HEK293 (cell line): ENCODE measurements around the gene CBX8.

Experiments used
- EGR2 ChIP-seq: fragments of 450-650 bp; formaldehyde crosslinking; IDR thresholded peaks from 2 replicates; pipeline ENCODE4 v1.5.1; 2016; ENCODE audit warnings: low read depth, missing biosample characterization, missing genetic modification characterization
- GFI1B ChIP-seq: fragments of 450-650 bp; formaldehyde crosslinking; IDR thresholded peaks from 2 replicates; pipeline ENCODE4 v1.5.1; 2016; ENCODE audit warnings: missing biosample characterization, missing genetic modification characterization
- GLI2 ChIP-seq: fragments of 450-650 bp; formaldehyde crosslinking; IDR thresholded peaks from 2 replicates; pipeline ENCODE4; 2017; ENCODE audit warnings: missing biosample characterization, missing genetic modification characterization, low read depth, borderline replicate concordance
- GLIS1 ChIP-seq: fragments of 450-650 bp; formaldehyde crosslinking; IDR thresholded peaks from 2 replicates; pipeline ENCODE4 v1.5.1; 2016; ENCODE audit warnings: missing biosample characterization, missing genetic modification characterization
- HOXA7 ChIP-seq: sonication (generic); formaldehyde crosslinking; IDR thresholded peaks from 2 replicates; pipeline ENCODE4 v1.8.1; 2022; ENCODE audit warnings: missing genetic modification reagents, borderline replicate concordance
- HOXC10 ChIP-seq: sonication (generic); formaldehyde crosslinking; IDR thresholded peaks from 2 replicates; pipeline ENCODE4 v1.8.1; 2023; ENCODE audit warnings: mild to moderate bottlenecking, missing genetic modification reagents
- MEIS1 ChIP-seq: sonication (generic); formaldehyde crosslinking; IDR thresholded peaks from 2 replicates; pipeline ENCODE4 v1.8.1; 2022; ENCODE audit warnings: missing genetic modification reagents, mild to moderate bottlenecking, borderline replicate concordance
- REST ChIP-seq: fragments of 450-650 bp; formaldehyde crosslinking; IDR thresholded peaks from 2 replicates; pipeline ENCODE4 v1.5.1; 2016; ENCODE audit warnings: missing biosample characterization, missing genetic modification characterization
- SCRT1 ChIP-seq: fragments of 450-650 bp; formaldehyde crosslinking; IDR thresholded peaks from 2 replicates; pipeline ENCODE4 v1.5.1; 2016; ENCODE audit warnings: missing biosample characterization, missing genetic modification characterization, borderline replicate concordance
- ZBTB1 ChIP-seq: fragments of 450-650 bp; formaldehyde crosslinking; IDR thresholded peaks from 2 replicates; pipeline ENCODE4 v1.5.1; 2016; ENCODE audit warnings: missing biosample characterization, missing genetic modification characterization
- ZBTB49 ChIP-seq: fragments of 450-650 bp; formaldehyde crosslinking; IDR thresholded peaks from 2 replicates; pipeline ENCODE4 v1.5.1; 2016; ENCODE audit warnings: missing biosample characterization, missing genetic modification characterization, low read depth
- ZEB2 ChIP-seq: fragments of 450-650 bp; formaldehyde crosslinking; IDR thresholded peaks from 2 replicates; pipeline ENCODE4 v1.5.1; 2016; ENCODE audit warnings: missing biosample characterization, missing genetic modification characterization
- ZNF175 ChIP-seq: fragments of 450-650 bp; formaldehyde crosslinking; IDR thresholded peaks from 2 replicates; pipeline ENCODE4 v1.5.1; 2016; ENCODE audit warnings: missing biosample characterization, missing genetic modification characterization
- ZNF202 ChIP-seq: fragments of 450-650 bp; formaldehyde crosslinking; IDR thresholded peaks from 2 replicates; pipeline ENCODE4 v1.5.1; 2016; ENCODE audit warnings: missing biosample characterization, missing genetic modification characterization, borderline replicate concordance
- ZNF221 ChIP-seq: fragments of 450-650 bp; formaldehyde crosslinking; IDR thresholded peaks from 2 replicates; pipeline ENCODE4 v1.5.1; 2017; ENCODE audit warnings: missing biosample characterization, missing genetic modification characterization, borderline replicate concordance
- ZNF223 ChIP-seq: fragments of 450-650 bp; formaldehyde crosslinking; IDR thresholded peaks from 2 replicates; pipeline ENCODE4 v1.5.1; 2016; ENCODE audit warnings: missing biosample characterization, missing genetic modification characterization
- ZNF26 ChIP-seq: fragments of 450-650 bp; formaldehyde crosslinking; IDR thresholded peaks from 2 replicates; pipeline ENCODE4 v1.5.1; 2016; ENCODE audit warnings: missing biosample characterization, missing genetic modification characterization
- ZNF280D ChIP-seq: fragments of 450-650 bp; formaldehyde crosslinking; IDR thresholded peaks from 2 replicates; pipeline ENCODE4 v1.5.1; 2016; ENCODE audit warnings: missing biosample characterization, missing genetic modification characterization
- ZNF391 ChIP-seq: fragments of 450-650 bp; formaldehyde crosslinking; IDR thresholded peaks from 2 replicates; pipeline ENCODE4 v1.5.1; 2016; ENCODE audit warnings: low read depth, missing biosample characterization, missing genetic modification characterization, borderline replicate concordance
- ZNF404 ChIP-seq: fragments of 450-650 bp; formaldehyde crosslinking; IDR thresholded peaks from 2 replicates; pipeline ENCODE4 v1.5.1; 2017; ENCODE audit warnings: missing biosample characterization, missing genetic modification characterization
- ZNF433 ChIP-seq: fragments of 450-650 bp; formaldehyde crosslinking; IDR thresholded peaks from 2 replicates; pipeline ENCODE4 v1.5.1; 2016; ENCODE audit warnings: missing biosample characterization, missing genetic modification characterization, low read depth
- ZNF501 ChIP-seq: fragments of 450-650 bp; formaldehyde crosslinking; IDR thresholded peaks from 2 replicates; pipeline ENCODE4 v1.5.1; 2016; ENCODE audit warnings: missing biosample characterization, missing genetic modification characterization
- ZNF510 ChIP-seq: fragments of 450-650 bp; formaldehyde crosslinking; IDR thresholded peaks from 2 replicates; pipeline ENCODE4 v1.5.1; 2018; ENCODE audit warnings: mild to moderate bottlenecking, missing genetic modification characterization, missing biosample characterization; ENCODE audit not compliant: insufficient replicate concordance
- ZNF514 ChIP-seq: fragments of 450-650 bp; formaldehyde crosslinking; IDR thresholded peaks from 2 replicates; pipeline ENCODE4 v1.5.1; 2016; ENCODE audit warnings: missing biosample characterization, missing genetic modification characterization
- ZNF658 ChIP-seq: fragments of 450-650 bp; formaldehyde crosslinking; IDR thresholded peaks from 2 replicates; pipeline ENCODE4; 2016; ENCODE audit warnings: missing biosample characterization, missing genetic modification characterization
- ZNF707 ChIP-seq: fragments of 450-650 bp; formaldehyde crosslinking; IDR thresholded peaks from 2 replicates; pipeline ENCODE4 v1.5.1; 2016; ENCODE audit warnings: missing biosample characterization, missing genetic modification characterization
- ZSCAN16 ChIP-seq: fragments of 450-650 bp; formaldehyde crosslinking; IDR thresholded peaks from 2 replicates; pipeline ENCODE4 v1.5.1; 2016; ENCODE audit warnings: missing biosample characterization, missing genetic modification characterization
- ZSCAN5A ChIP-seq: fragments of 450-650 bp; formaldehyde crosslinking; IDR thresholded peaks from 2 replicates; pipeline ENCODE4 v1.5.1; 2016; ENCODE audit warnings: missing biosample characterization, missing genetic modification characterization

The CBX8 gene

GRCh38 chr17:79801156-79802038 is 4.5 kb upstream of the CBX8 start (continued):
- TF ChIP-seq REST (tag by site-specific recombination) (no peak), HOXC10 (CRISPR knock-in tag) (no peak), ZNF280D (no peak), ZNF510 (no peak), ZBTB1 (tag by site-specific recombination) (no peak), ZNF202 (no peak), ZSCAN16 (tag by site-specific recombination) (no peak), ZNF26 (tag by site-specific recombination) (no peak), ZNF514 (tag by site-specific recombination) (no peak), ZNF404 (tag by site-specific recombination) (no peak), ZEB2 (peak; percentile 51; the same call in 1 of the 2 replicates), ZBTB49 (no peak), EGR2 (no peak), ZNF223 (tag by site-specific recombination) (no peak), ZNF433 (tag by site-specific recombination) (no peak), ZNF391 (tag by site-specific recombination) (0 out of 2 replicates have a peak, but pooled peaks have one; percentile 13), HOXA7 (CRISPR knock-in tag) (no peak), SCRT1 (tag by site-specific recombination) (no peak), MEIS1 (CRISPR knock-in tag) (no peak), ZNF707 (tag by site-specific recombination) (no peak), GFI1B (tag by site-specific recombination) (no peak), ZNF175 (tag by site-specific recombination) (no peak), GLIS1 (tag by site-specific recombination) (peak; percentile 98), ZNF658 (tag by site-specific recombination) (no peak), ZSCAN5A (tag by site-specific recombination) (no peak), ZNF221 (no peak), GLI2 (tag by site-specific recombination) (no peak), ZNF501 (tag by site-specific recombination) (no peak)
